ENCODE results near the gene CLN3. TPM values are rescaled to one million over a fixed set of nuclear protein-coding genes. Genes with fewer than 3 reads are reported as not detected.

CLN3 gene
- total and polyA plus RNA-seq, 2 of the 13 experiments (the other 11 are each of a cell fraction or from before 2014, with no cell fraction given), result 23.4 to 46.8 TPM

DNA sequence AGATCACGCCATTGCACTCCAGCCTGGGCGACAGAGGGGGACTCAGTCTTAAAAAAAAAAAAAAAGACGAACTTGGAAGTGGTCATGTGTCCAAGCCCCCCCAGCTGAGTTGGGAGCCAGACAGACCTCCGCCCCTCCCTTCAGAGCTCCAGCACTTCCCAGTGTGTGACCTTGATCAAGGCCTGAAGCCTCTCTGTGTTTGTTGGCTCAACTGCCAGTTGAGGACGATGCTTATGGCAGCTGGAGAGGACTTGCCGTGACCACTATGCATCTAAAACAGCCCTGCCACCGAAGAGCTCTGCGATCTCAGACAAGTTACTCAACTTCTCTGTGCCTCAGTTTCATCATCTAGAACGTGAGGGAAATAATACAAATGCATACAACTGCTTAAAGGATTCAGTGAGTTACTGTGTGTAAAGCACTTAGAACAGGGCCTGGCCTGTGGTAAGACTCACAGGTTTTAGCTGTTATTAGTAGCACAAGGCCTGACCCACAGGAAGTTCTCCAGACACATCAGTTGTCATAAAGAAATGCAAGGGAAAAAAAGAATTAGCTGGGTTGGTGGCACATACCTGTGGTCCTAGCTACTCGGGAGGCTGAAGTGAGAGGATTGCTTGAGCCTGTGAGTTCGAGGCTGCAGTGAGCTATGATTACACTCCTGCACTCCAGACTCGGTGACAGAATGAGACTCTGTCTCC lies 21.8 kb upstream of the CLN3 start:
- intact Hi-C loops (cut with micrococcal nuclease; ENCODE audit: unreplicated experiment), result no loop called here
- Histone ChIP-seq H2AFZ (ENCODE audit: low read length) (no peak overlapping the region), H3K36me3 (replicated peaks in 1 of 2; ENCODE audit: control insufficient read depth in 1 of 2, insufficient read depth in 2 of 2, low read length in 2 of 2) (no peaks in the 10 kb centered on the region), H3K27me3 (ENCODE audit: control insufficient read depth in 1 of 2, insufficient read depth in 2 of 2, low read length in 2 of 2) (no peaks in the 10 kb centered on the region), H3K27ac (ENCODE audit: extremely low read length, insufficient read depth, low read length) (no peak overlapping the region), H3K9me3 (ENCODE audit: low read length) (no peaks in the 10 kb centered on the region), H3K4me1 (ENCODE audit: insufficient read depth, low read length) (peaks cover 45% of the 10 kb centered on the region), H3K9ac (ENCODE audit: insufficient read depth, low read depth, low read length) (no peak overlapping the region), H3K4me2 (ENCODE audit: low read depth, low read length) (peak overlapping the region; percentile 49), H3K79me2 (ENCODE audit: insufficient read depth, low read length) (no peaks in the 10 kb centered on the region), H3K4me3 (replicated peaks in 1 of 3; ENCODE audit: insufficient read depth in 1 of 3, low read depth in 2 of 3, low read length in 3 of 3) (no peak overlapping the region), H4K20me1 (ENCODE audit: insufficient read depth, low read length) (no peaks in the 10 kb centered on the region)
- no peak for FAIRE-seq
- 29% methylated on average over 12 of the region's 12 CpGs for WGBS (ENCODE audit: low lambda C conversion rate)
- peak; percentile 70 for ATAC-seq
- DNase-seq (ENCODE audit: low spot score), result peak; percentile 61
- in situ Hi-C loops (cut with HindIII; ENCODE audit: extremely low pct_ligation_motif_present, low pct_unique_long_range_greater_than_20kb), result no loop called here
- ChIA-PET POLR2A (interaction anchor here (0.8 to 0.9 kb wide), 2 partner anchors 12 to 97 kb away, joined by 3 read pairs; partner anchors contain the start of gene SULT1A1), CTCF (ENCODE audit: low intra/inter-chr PET ratio, low total read pairs) (no interaction called here)
- no TSS peak for BruUV-seq (replicated peaks)
- TF ChIP-seq GABPA (IDR thresholded peaks at IDR 0.05; ENCODE audit: low read depth, low read length) (no peak), GABPA (CRISPR knock-in tag; IDR thresholded peaks at IDR 0.05; ENCODE audit: low read depth) (no peak), CREB1 (IDR thresholded peaks at IDR 0.05) (no peak), CREB1 (CRISPR knock-in tag; IDR thresholded peaks at IDR 0.05) (no peak), THAP11 (CRISPR knock-in tag; IDR thresholded peaks at IDR 0.05) (no peak), KDM4B (CRISPR knock-in tag; IDR thresholded peaks at IDR 0.05) (no peak), ZNF761 (CRISPR knock-in tag; conservative IDR thresholded peaks at IDR 0.05) (no peak), SETDB1 (CRISPR knock-in tag; IDR thresholded peaks at IDR 0.05; ENCODE audit: borderline replicate concordance) (no peak), ZNF768 (CRISPR knock-in tag; IDR thresholded peaks at IDR 0.05) (peak; percentile 45; the same call in 1 of the 2 replicates), TBX2 (CRISPR knock-in tag; IDR thresholded peaks at IDR 0.05; ENCODE audit: borderline replicate concordance) (no peak), NFRKB (IDR thresholded peaks at IDR 0.05) (no peak), ADNP (CRISPR knock-in tag; IDR thresholded peaks at IDR 0.05) (no peak), FOXJ3 (CRISPR knock-in tag; IDR thresholded peaks at IDR 0.05; ENCODE audit: borderline replicate concordance) (no peak), HINFP (CRISPR knock-in tag; IDR thresholded peaks at IDR 0.05; ENCODE audit: low read depth) (no peak), FOXK2 (IDR thresholded peaks at IDR 0.05) (no peak), ZNF362 (CRISPR knock-in tag; IDR thresholded peaks at IDR 0.05; ENCODE audit: borderline replicate concordance) (no peak), IRF2 (CRISPR knock-in tag; IDR thresholded peaks at IDR 0.05) (0 out of 2 replicates have a peak, but pooled peaks have one; percentile 16), SUZ12 (IDR thresholded peaks at IDR 0.05; ENCODE audit: low read depth, low read length) (no peak), XRCC5 (optimal IDR thresholded peaks at IDR 0.05; ENCODE audit: low read length) (no peak), ZNF337 (CRISPR knock-in tag; IDR thresholded peaks at IDR 0.05; ENCODE audit: borderline replicate concordance, low read depth) (no peak), GPN1 (CRISPR knock-in tag; IDR thresholded peaks at IDR 0.05; ENCODE audit: borderline replicate concordance) (no peak)
- TF ChIP-seq, protein P1, sequence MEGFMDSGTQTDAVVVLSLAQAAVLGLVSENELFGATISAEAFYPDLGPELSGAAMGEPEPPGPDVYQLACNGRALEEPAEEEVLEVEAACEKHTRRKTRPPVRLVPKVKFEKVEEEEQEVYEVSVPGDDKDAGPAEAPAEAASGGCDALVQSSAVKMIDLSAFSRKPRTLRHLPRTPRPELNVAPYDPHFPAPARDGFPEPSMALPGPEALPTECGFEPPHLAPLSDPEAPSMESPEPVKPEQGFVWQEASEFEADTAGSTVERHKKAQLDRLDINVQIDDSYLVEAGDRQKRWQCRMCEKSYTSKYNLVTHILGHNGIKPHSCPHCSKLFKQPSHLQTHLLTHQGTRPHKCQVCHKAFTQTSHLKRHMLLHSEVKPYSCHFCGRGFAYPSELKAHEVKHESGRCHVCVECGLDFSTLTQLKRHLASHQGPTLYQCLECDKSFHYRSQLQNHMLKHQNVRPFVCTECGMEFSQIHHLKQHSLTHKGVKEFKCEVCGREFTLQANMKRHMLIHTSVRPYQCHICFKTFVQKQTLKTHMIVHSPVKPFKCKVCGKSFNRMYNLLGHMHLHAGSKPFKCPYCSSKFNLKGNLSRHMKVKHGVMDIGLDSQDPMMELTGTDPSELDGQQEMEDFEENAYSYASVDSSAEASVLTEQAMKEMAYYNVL (CRISPR knock-in tag; IDR thresholded peaks at IDR 0.05; ENCODE audit: borderline replicate concordance), result no peak

Data from HepG2 (cell line).